HepG2 (cell line): ENCODE data around the gene DCTN2. TPM values are rescaled to one million over a fixed set of nuclear protein-coding genes. Genes with fewer than 3 reads are reported as not detected.

ENCODE experiments used
- AGO2 ChIP-seq: fragments of 200-400 bp; formaldehyde crosslinking; optimal IDR thresholded peaks from 2 replicates; pipeline ENCODE3; 2017; ENCODE audit warnings: mild to moderate bottlenecking, low read depth, low read length, moderate library complexity
- BCL6 ChIP-seq: IDR thresholded peaks from 2 replicates; pipeline ENCODE4 v1.6.1; 2016; ENCODE audit warnings: missing genetic modification reagents, missing compliant biosample characterization
- CCAR2 ChIP-seq: fragments of 200-400 bp; formaldehyde crosslinking; optimal IDR thresholded peaks from 2 replicates; pipeline ENCODE3; 2018; ENCODE audit warnings: low read depth, mild to moderate bottlenecking, low read length, moderate library complexity
- DMAP1 ChIP-seq: IDR thresholded peaks from 2 replicates; pipeline ENCODE4 v1.6.1; 2016
- FOSL1 ChIP-seq: sonication (generic); formaldehyde crosslinking; IDR thresholded peaks from 2 replicates; pipeline ENCODE4 v1.9.0; 2021; ENCODE audit warnings: missing genetic modification reagents, borderline replicate concordance
- FOXA1 ChIP-seq, 2 experiments: fragments of 450-650 bp in 1 of 2; sonication (generic) in 1 of 2; formaldehyde crosslinking in 1 of 2; IDR thresholded peaks; 2 replicates each; pipeline versions ENCODE4 v1.4.0 to v1.6.1; 2016 to 2020; ENCODE audit warnings: missing genetic modification reagents in 1 of 2
- GMEB1 ChIP-seq: sonication (generic); formaldehyde crosslinking; IDR thresholded peaks from 2 replicates; pipeline ENCODE4 v1.5.1; 2020; ENCODE audit warnings: missing genetic modification reagents, mild to moderate bottlenecking, borderline replicate concordance
- GRHL1 ChIP-seq: sonication (generic); formaldehyde crosslinking; conservative IDR thresholded peaks from 2 replicates; pipeline ENCODE4 v1.8.0; 2022; ENCODE audit warnings: missing genetic modification reagents
- HOMEZ ChIP-seq: IDR thresholded peaks from 2 replicates; pipeline ENCODE4 v1.6.1; 2016; ENCODE audit warnings: low read depth
- MTA1 ChIP-seq: sonication (generic); formaldehyde crosslinking; IDR thresholded peaks from 2 replicates; pipeline ENCODE4 v1.4.0; 2020; ENCODE audit warnings: missing genetic modification reagents, mild to moderate bottlenecking, borderline replicate concordance
- MXD4 ChIP-seq: IDR thresholded peaks from 2 replicates; pipeline ENCODE4 v1.6.1; 2016; ENCODE audit warnings: mild to moderate bottlenecking, missing biosample characterization, missing genetic modification reagents
- NR2F2 ChIP-seq: IDR thresholded peaks from 2 replicates; pipeline ENCODE4 v1.6.1; 2012; ENCODE audit warnings: low read depth, inconsistent platforms, borderline replicate concordance
- PCBP1 ChIP-seq: fragments of 200-400 bp; formaldehyde crosslinking; IDR thresholded peaks from 2 replicates; pipeline ENCODE4 v1.6.1; 2017; ENCODE audit warnings: mild to moderate bottlenecking, low read depth, low read length, borderline replicate concordance
- RXRA ChIP-seq: sonication (generic); formaldehyde crosslinking; IDR thresholded peaks from 2 replicates; pipeline ENCODE4 v1.5.1; 2020; ENCODE audit warnings: missing genetic modification reagents
- TCF7 ChIP-seq: sonication (generic); IDR thresholded peaks from 2 replicates; pipeline ENCODE4 v1.6.1; 2016; ENCODE audit warnings: antibody characterized with exemption, low read depth
- TGIF2 ChIP-seq: IDR thresholded peaks from 2 replicates; pipeline ENCODE4 v1.6.1; 2016; ENCODE audit warnings: control low read depth, missing compliant biosample characterization
- ZNF3 ChIP-seq: IDR thresholded peaks from 2 replicates; pipeline ENCODE4 v1.7.0; 2017; ENCODE audit warnings: inconsistent platforms
- ZNF335 ChIP-seq: sonication (generic); formaldehyde crosslinking; IDR thresholded peaks from 2 replicates; pipeline ENCODE4 v1.4.0; 2020; ENCODE audit warnings: missing genetic modification reagents
- ZNF513 ChIP-seq: sonication (generic); formaldehyde crosslinking; conservative IDR thresholded peaks from 2 replicates; pipeline ENCODE4 v1.5.0; 2020; ENCODE audit warnings: missing genetic modification reagents
- ZNF747 ChIP-seq: sonication (generic); formaldehyde crosslinking; IDR thresholded peaks from 2 replicates; pipeline ENCODE4 v1.8.1; 2023; ENCODE audit warnings: missing genetic modification reagents, mild to moderate bottlenecking, borderline replicate concordance
- ZNF775 ChIP-seq: sonication (generic); formaldehyde crosslinking; IDR thresholded peaks from 2 replicates; pipeline ENCODE4 v1.4.0; 2020; ENCODE audit warnings: missing genetic modification reagents, mild to moderate bottlenecking, moderate library complexity, borderline replicate concordance
- ZNF790 ChIP-seq: sonication (generic); formaldehyde crosslinking; IDR thresholded peaks from 2 replicates; pipeline ENCODE4 v1.8.0; 2022; ENCODE audit warnings: missing genetic modification reagents, mild to moderate bottlenecking, borderline replicate concordance
- polyA plus RNA-seq, 8 experiments: library from polyadenylated mRNA; depleted of rRNA in 3 of 8; stranded (reverse) in 7 of 8; unstranded in 1 of 8; fragments of >200 nt; fragmentation: Illumina TruSeq in 4 of 8; extraction: Trizol in 4 of 8; gene quantifications; 2 replicates each; pipeline versions ENCODE4 v1.2.1 to v1.2.3, GENCODE V29; 2011 to 2016; ENCODE audit warnings: low read depth in 4 of 8, missing spikeins in 1 of 8, mixed read lengths in 1 of 8; ENCODE audit not compliant: insufficient read depth in 1 of 8
- total RNA-seq, 5 experiments: library from RNA; depleted of rRNA; stranded (reverse); fragments of >200 nt; fragmentation: Illumina TruSeq; extraction: Trizol; gene quantifications; 2 replicates each; pipeline ENCODE4 v1.2.3, GENCODE V29; 2016; ENCODE audit warnings: low read depth in 1 of 5

DCTN2 gene
- total and polyA plus RNA-seq, 2 of the 13 experiments (the other 11 are each of a cell fraction or from before 2014, with no cell fraction given): 72.0 to 77.4 TPM

- TF ChIP-seq FOXA1 (IDR thresholded peaks at IDR 0.05) (no peak), FOXA1 (CRISPR knock-in tag; IDR thresholded peaks at IDR 0.05) (0 out of 2 replicates have a peak, but pooled peaks have one; percentile 32), PCBP1 (0 out of 2 replicates have a peak, but pooled peaks have one; percentile 74), ZNF335 (CRISPR knock-in tag) (no peak), MTA1 (CRISPR knock-in tag) (peak; percentile 81; the same call in 1 of the 2 replicates), CCAR2 (peak; percentile 82), ZNF3 (no peak; the same call in 1 of the 2 replicates), MXD4 (CRISPR knock-in tag) (peak; percentile 72; the same call in 1 of the 2 replicates), HOMEZ (CRISPR knock-in tag) (no peak), GMEB1 (no peak), RXRA (CRISPR knock-in tag) (peak; percentile 93), GRHL1 (CRISPR knock-in tag) (no peak), TCF7 (peak; percentile 85), TGIF2 (CRISPR knock-in tag) (peak; percentile 97), ZNF775 (CRISPR knock-in tag) (no peak), DMAP1 (peak; percentile 54), BCL6 (CRISPR knock-in tag) (peak; percentile 62), NR2F2 (peak; percentile 93), FOSL1 (CRISPR knock-in tag) (no peak), ZNF513 (no peak; the same call in 1 of the 2 replicates), AGO2 (peak; percentile 32), ZNF790 (CRISPR knock-in tag) (peak; percentile 71; the same call in 1 of the 2 replicates), ZNF747 (CRISPR knock-in tag) (peak; percentile 41; the same call in 1 of the 2 replicates)
Observed at GRCh38 chr12:57522011-57522886, 24.7 kb downstream of the DCTN2 start, which contains the start of gene MBD6 (continued).
